GM06990 (cell line): ENCODE data around the gene MAGI1.

Experiments used
- DNase-seq: peaks from one replicate; pipeline ENCODE4 v3.0.0-alpha.2; 2011; ENCODE audit not compliant: insufficient read length; ENCODE audit errors: extremely low read depth
- H3K27me3 ChIP-seq: replicated peaks from 2 replicates; pipeline ENCODE4 v1.6.0; 2011; ENCODE audit warnings: low read length; ENCODE audit not compliant: control insufficient read depth, insufficient read depth
- H3K36me3 ChIP-seq: 2 replicates; pipeline ENCODE4 v1.5.1; 2011; ENCODE audit warnings: low read length; ENCODE audit not compliant: control insufficient read depth, insufficient read depth
- H3K4me3 ChIP-seq: replicated peaks from 2 replicates; pipeline ENCODE4 v1.5.1; 2011; ENCODE audit warnings: low read depth, mild to moderate bottlenecking, control low read depth, low read length
- TF ChIP-seq, protein P1 (sequence below): IDR thresholded peaks from 2 replicates; pipeline ENCODE4 v1.5.1; 2011; ENCODE audit warnings: low read length, control low read depth, mild to moderate bottlenecking, inconsistent platforms; ENCODE audit not compliant: insufficient read depth, poor library complexity, severe bottlenecking

MAGI1 gene

DNA sequence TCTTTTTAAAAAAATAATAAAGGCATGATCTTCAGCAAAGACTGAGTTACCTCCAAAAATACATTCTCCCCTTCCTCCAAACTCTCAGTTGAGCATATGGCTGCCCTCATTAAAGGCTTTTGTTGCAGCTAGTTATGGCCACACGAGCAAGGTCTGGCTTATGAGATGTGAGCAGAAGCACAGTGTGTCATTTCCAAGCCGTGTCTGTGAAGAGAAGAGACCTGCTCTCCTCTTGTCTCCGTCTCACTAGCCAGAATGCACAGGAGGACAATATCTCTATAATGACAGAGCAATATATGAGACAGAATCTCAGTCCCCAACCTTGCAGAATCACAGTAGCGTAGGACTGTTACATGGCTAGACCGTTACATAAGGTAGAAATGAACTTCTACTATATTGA lies 152.3 kb downstream of the MAGI1 start:
- Histone ChIP-seq H3K36me3 (no peaks in the 10 kb centered on the region), H3K27me3 (no peaks in the 10 kb centered on the region), H3K4me3 (no peak overlapping the region)
- TF ChIP-seq, protein P1, sequence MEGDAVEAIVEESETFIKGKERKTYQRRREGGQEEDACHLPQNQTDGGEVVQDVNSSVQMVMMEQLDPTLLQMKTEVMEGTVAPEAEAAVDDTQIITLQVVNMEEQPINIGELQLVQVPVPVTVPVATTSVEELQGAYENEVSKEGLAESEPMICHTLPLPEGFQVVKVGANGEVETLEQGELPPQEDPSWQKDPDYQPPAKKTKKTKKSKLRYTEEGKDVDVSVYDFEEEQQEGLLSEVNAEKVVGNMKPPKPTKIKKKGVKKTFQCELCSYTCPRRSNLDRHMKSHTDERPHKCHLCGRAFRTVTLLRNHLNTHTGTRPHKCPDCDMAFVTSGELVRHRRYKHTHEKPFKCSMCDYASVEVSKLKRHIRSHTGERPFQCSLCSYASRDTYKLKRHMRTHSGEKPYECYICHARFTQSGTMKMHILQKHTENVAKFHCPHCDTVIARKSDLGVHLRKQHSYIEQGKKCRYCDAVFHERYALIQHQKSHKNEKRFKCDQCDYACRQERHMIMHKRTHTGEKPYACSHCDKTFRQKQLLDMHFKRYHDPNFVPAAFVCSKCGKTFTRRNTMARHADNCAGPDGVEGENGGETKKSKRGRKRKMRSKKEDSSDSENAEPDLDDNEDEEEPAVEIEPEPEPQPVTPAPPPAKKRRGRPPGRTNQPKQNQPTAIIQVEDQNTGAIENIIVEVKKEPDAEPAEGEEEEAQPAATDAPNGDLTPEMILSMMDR: no peak
- no peak for DNase-seq

GRCh38 chr3:65884071-65884470 lies 154.6 kb downstream of the MAGI1 start:
- TF ChIP-seq, protein P1: no peak
- no peak for DNase-seq
- H3K36me3 ChIP-seq: no peaks in the 10 kb centered on the region
- H3K27me3 ChIP-seq: no peaks in the 10 kb centered on the region
- no peak overlapping the region for H3K4me3 ChIP-seq

DNA sequence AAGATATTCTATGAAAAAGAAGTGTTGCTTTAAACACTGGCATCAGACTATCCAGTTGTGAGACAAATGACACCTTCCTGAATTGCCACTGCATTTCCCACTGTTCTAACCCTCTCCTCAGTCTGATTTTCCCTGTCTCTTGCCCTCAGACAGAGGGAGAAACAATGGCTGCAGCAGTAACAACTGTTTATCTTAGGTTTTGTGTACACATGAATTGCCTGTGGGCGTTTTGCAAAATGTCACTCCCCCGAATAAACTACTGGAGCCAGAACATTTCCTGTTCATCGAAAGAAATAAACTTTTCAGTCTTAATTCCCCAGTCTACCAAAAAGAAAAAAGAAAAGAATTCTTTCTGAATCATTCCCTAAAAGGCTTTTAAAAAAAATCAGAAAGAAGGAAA lies 155.1 kb downstream of the MAGI1 start:
- TF ChIP-seq, protein P1: no peak
- Histone ChIP-seq H3K4me3 (no peak overlapping the region), H3K27me3 (no peaks in the 10 kb centered on the region), H3K36me3 (no peaks in the 10 kb centered on the region)
- DNase-seq: no peak

DNA sequence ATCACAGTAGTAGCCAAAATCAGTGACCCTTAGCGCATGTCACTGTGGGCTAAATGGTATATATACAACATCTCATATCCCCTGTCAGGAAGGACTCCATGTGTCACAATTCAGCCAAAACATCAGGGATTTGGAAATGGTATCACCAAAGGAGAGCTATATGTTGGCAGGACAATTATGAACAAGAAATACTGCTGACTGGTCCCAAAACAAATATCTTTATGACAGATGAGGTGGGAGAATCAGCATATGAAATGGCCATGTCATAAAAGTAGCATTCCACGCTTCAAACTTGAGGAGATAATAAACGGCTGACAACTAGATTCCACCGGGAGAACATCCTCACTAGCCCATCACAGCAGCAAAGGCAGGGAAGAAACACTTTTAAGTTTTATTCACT lies 158.4 kb downstream of the MAGI1 start:
- DNase-seq: no peak
- TF ChIP-seq, protein P1: no peak
- H3K27me3 ChIP-seq: no peaks in the 10 kb centered on the region
- H3K36me3 ChIP-seq: no peaks in the 10 kb centered on the region
- no peak overlapping the region for H3K4me3 ChIP-seq

- TF ChIP-seq, protein P1: no peak
- Histone ChIP-seq H3K36me3 (no peaks in the 10 kb centered on the region), H3K27me3 (no peaks in the 10 kb centered on the region), H3K4me3 (no peak overlapping the region)
- DNase-seq: no peak
Measured at GRCh38 chr3:65879372-65879771, 159.3 kb downstream of the MAGI1 start.

GRCh38 chr3:65878831-65879230 lies 159.9 kb downstream of the MAGI1 start:
- no peak for DNase-seq
- Histone ChIP-seq H3K27me3 (no peaks in the 10 kb centered on the region), H3K36me3 (no peaks in the 10 kb centered on the region), H3K4me3 (no peak overlapping the region)
- TF ChIP-seq, protein P1: no peak
